Naive thymus-derived CD4-positive, alpha-beta T cell (primary cell): Measurements from ENCODE around the gene ARHGAP4. TPM values are rescaled to one million over a fixed set of nuclear protein-coding genes. Genes with fewer than 3 reads are reported as not detected.

Experiments used
- ATAC-seq: fragments of 150-1000 bp; cut with Tn5 transposase; 2 replicates; pipeline ENCODE4 v1.10.0; 2021; ENCODE audit warnings: mild to moderate bottlenecking, moderate library complexity
- CTCF ChIA-PET: fragments of 350-600 bp; sonication (Branson Sonifier 250); formaldehyde crosslinking; loops from one replicate; lab custom pipeline; 2021; ENCODE audit warnings: antibody characterized with exemption; lab: Charles Lee
- POLR2A ChIA-PET: fragments of 350-600 bp; sonication (Branson Sonifier 250); formaldehyde crosslinking; loops from one replicate; lab custom pipeline; 2021; ENCODE audit warnings: antibody characterized with exemption, inconsistent platforms; lab: Charles Lee
- DNase-seq, 9 donors: peaks; one replicate each; pipeline versions ENCODE4 v3.0.0 to v3.0.0-alpha.2; 2020 to 2022; ENCODE audit warnings: mixed read lengths in 1 of 9
- H3K27ac ChIP-seq: one replicate; pipeline ENCODE4 v1.7.0; 2013; ENCODE audit warnings: mild to moderate bottlenecking, low read depth, low read length, moderate library complexity
- H3K27me3 ChIP-seq, 2 donors: one replicate each; pipeline ENCODE4 v1.7.0; 2013; ENCODE audit warnings: low read length in 2 of 2, mild to moderate bottlenecking in 2 of 2, moderate library complexity in 2 of 2; ENCODE audit not compliant: control insufficient read depth in 2 of 2, insufficient read depth in 2 of 2
- H3K36me3 ChIP-seq, 3 experiments: 1 replicate in 2 of 3; 2 replicates in 1 of 3; pipeline ENCODE4 v1.7.0; 2013; ENCODE audit warnings: low read length in 3 of 3, mild to moderate bottlenecking in 3 of 3, moderate library complexity in 1 of 3; ENCODE audit not compliant: insufficient read depth in 3 of 3, control insufficient read depth in 2 of 3
- H3K4me1 ChIP-seq, 2 donors: one replicate each; pipeline ENCODE4 v1.7.0; 2013; ENCODE audit warnings: low read length in 2 of 2, mild to moderate bottlenecking in 2 of 2, moderate library complexity in 1 of 2; ENCODE audit not compliant: control insufficient read depth in 2 of 2, insufficient read depth in 2 of 2
- H3K4me3 ChIP-seq: 2 replicates; pipeline ENCODE4 v1.7.0; 2013; ENCODE audit warnings: mild to moderate bottlenecking, low read length
- H3K9me3 ChIP-seq, 3 experiments: 1 replicate in 2 of 3; 2 replicates in 1 of 3; pipeline ENCODE4 v1.7.0; 2013; ENCODE audit warnings: low read length in 3 of 3; ENCODE audit not compliant: control insufficient read depth in 2 of 3
- H3K27ac Mint-ChIP-seq, 9 donors: one replicate each; pipeline ENCODE4 v1.8.0; 2020 to 2022; ENCODE audit warnings: mixed read lengths in 9 of 9, mild to moderate bottlenecking in 8 of 9, moderate library complexity in 5 of 9, inconsistent platforms in 2 of 9
- H3K27me3 Mint-ChIP-seq, 5 donors: one replicate each; pipeline ENCODE4 v1.8.0; 2021 to 2022; ENCODE audit warnings: mixed read lengths in 5 of 5, mild to moderate bottlenecking in 1 of 5
- H3K36me3 Mint-ChIP-seq, 5 donors: one replicate each; pipeline ENCODE4 v1.8.0; 2020 to 2022; ENCODE audit warnings: mixed read lengths in 5 of 5, mild to moderate bottlenecking in 3 of 5, inconsistent platforms in 1 of 5
- H3K4me1 Mint-ChIP-seq, 7 donors: one replicate each; pipeline ENCODE4 v1.8.0; 2020 to 2022; ENCODE audit warnings: mixed read lengths in 7 of 7, mild to moderate bottlenecking in 3 of 7, inconsistent platforms in 1 of 7
- H3K4me3 Mint-ChIP-seq, 10 donors: one replicate each; pipeline ENCODE4 v1.8.0; 2020 to 2022; ENCODE audit warnings: mild to moderate bottlenecking in 10 of 10, mixed read lengths in 10 of 10, moderate library complexity in 6 of 10, inconsistent platforms in 2 of 10
- H3K9me3 Mint-ChIP-seq, 11 donors: one replicate each; pipeline ENCODE4 v1.8.0; 2020 to 2022; ENCODE audit warnings: mixed read lengths in 11 of 11, mild to moderate bottlenecking in 4 of 11, inconsistent platforms in 1 of 11, moderate library complexity in 1 of 11
- intact Hi-C, 2 donors: fragments of 100-400 bp; cut with micrococcal nuclease; formaldehyde crosslinking; loops; one replicate each; pipeline ENCODE4 v1.15.1; 2023
- polyA plus RNA-seq, 2 donors: library from polyadenylated mRNA; unstranded; fragments of 300-500 nt; fragmentation: Illumina TruSeq; gene quantifications; one replicate each; pipeline ENCODE4 v1.2.3, GENCODE V29; 2021
- total RNA-seq, 6 experiments: library from RNA in 5 of 6; stranded (reverse) in 5 of 6; gene quantifications; 1 replicate in 5 of 6; 2 replicates in 1 of 6; pipeline ENCODE4 v1.2.3 and lab custom pipeline; 2021 to 2026

ARHGAP4 gene
- total and polyA plus RNA-seq, 7 experiments from 2014 or later = 82.5 to 439 (median 341) TPM

DNA sequence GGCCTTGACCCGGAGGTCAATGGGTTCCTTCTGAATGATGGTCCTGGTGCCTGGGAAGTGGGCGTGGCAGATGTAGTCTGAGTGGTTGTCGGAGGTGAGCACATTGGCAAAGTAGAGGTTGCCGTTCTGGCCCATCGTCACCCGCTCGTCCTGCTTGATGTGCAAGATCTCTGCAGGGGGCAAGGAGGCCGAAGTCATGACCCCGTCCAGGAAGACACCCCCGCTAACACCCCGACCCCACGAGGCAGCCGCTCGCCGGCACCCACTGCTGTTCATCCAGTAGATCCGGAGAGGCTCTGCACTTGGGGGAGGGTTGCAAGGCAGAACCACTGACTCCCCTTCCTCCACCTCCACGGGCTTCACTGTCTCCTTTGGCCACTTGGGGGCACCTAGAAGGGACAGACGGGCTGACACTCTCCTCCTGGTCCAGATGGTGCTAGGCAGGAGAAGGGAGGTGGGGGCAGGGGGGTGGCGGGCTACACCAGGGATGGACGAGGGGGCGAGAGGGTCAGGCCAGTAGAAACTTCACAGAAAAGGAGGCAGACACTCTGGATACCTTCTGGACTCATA, 55.2 kb downstream of the ARHGAP4 start:
- no peaks in the 10 kb centered on the region for H3K9me3 Mint-ChIP-seq
- peaks cover 0 to 8% (median 0%) of the 10 kb centered on the region in 7 donors for H3K4me1 Mint-ChIP-seq
- Histone ChIP-seq H3K9me3 (no peaks in the 10 kb centered on the region), H3K27ac (no peak overlapping the region), H3K36me3 (no peaks in the 10 kb centered on the region), H3K4me1 (no peaks in the 10 kb centered on the region), H3K27me3 (no peaks in the 10 kb centered on the region), H3K4me3 (no peak overlapping the region)
- DNase-seq = no peak
- POLR2A ChIA-PET = no interaction called here
- no peak overlapping the region for H3K4me3 Mint-ChIP-seq
- ATAC-seq = no peak
- peaks cover 0 to 11% (median 4%) of the 10 kb centered on the region in 5 donors for H3K27me3 Mint-ChIP-seq
- CTCF ChIA-PET = no interaction called here
- intact Hi-C loops = no loop called here
- H3K27ac Mint-ChIP-seq = no peak overlapping the region
- no peaks in the 10 kb centered on the region for H3K36me3 Mint-ChIP-seq

DNA sequence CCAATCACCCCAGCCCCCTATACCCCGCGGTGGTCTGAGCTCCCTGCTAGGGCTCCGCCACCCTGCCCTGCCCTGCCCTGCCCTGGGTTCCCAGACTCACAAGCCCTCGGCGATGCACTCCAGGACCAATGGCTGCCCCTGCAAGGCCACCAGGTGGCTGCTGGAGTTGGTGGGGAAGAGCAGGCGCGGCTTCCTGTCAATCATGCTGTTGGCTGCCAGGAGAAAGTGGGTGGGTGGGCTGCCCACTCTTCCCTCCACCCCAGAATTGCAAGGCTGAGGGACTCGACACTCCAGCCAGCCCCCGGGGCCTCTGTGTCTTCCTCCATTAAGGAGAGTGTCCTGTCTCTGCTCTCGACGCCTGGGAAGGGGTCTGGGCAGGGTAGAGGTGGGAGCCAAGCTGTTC, 55.8 kb downstream of the ARHGAP4 start:
- Histone ChIP-seq H3K9me3 (no peaks in the 10 kb centered on the region), H3K4me1 (no peaks in the 10 kb centered on the region), H3K36me3 (no peaks in the 10 kb centered on the region), H3K4me3 (no peak overlapping the region), H3K27me3 (no peaks in the 10 kb centered on the region), H3K27ac (no peak overlapping the region)
- Mint-ChIP-seq H3K4me3 (no peak overlapping the region), H3K36me3 (no peaks in the 10 kb centered on the region), H3K9me3 (no peaks in the 10 kb centered on the region), H3K27ac (no peak overlapping the region), H3K4me1 (peaks cover 0 to 8% (median 0%) of the 10 kb centered on the region in 7 donors), H3K27me3 (peaks cover 0 to 11% (median 4%) of the 10 kb centered on the region in 5 donors)
- intact Hi-C loops = no loop called here
- CTCF ChIA-PET = no interaction called here
- POLR2A ChIA-PET = no interaction called here
- ATAC-seq (no peak), DNase-seq (no peak)

DNA sequence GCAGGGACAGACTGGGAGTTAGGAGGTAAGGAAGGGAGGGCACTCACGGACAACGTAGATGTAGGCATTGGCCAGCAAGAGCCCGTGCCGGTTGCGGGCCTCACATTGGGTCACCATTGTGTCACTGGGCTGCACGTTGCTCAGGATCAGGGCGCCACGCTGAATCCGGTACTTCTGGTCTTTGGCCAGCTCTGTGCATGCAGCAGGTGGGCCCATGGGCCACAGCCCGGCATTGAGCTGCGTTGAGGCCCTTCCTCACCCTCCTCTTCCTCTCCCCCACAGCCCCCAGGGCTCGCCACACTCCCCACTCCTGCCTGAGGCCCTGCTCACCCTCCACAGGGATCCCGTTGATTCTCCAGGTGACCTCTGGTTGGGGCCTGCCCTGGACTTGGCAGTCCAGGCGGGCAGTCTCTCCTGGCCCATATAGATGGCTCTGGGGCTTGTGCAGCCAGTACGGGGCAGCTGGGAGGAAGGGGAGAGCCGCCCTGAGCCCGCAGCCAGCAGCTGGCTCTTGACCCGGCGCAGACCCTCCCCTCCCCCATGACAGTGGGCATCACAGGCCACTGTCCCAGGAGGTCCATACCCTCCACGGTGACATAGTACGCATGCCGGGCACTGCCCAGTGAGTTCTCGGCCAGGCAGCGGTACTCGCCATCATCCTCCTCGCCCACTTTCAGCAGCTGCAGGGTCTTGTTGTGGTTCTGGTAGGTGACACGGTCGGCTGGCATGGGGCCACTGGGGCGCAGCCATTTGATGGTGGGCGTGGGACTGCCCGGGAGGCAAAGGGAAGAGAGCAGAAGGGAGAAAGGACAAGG, 56.4 kb downstream of the ARHGAP4 start:
- intact Hi-C loops = no loop called here
- no peak for ATAC-seq
- H3K36me3 Mint-ChIP-seq = no peaks in the 10 kb centered on the region

DNA sequence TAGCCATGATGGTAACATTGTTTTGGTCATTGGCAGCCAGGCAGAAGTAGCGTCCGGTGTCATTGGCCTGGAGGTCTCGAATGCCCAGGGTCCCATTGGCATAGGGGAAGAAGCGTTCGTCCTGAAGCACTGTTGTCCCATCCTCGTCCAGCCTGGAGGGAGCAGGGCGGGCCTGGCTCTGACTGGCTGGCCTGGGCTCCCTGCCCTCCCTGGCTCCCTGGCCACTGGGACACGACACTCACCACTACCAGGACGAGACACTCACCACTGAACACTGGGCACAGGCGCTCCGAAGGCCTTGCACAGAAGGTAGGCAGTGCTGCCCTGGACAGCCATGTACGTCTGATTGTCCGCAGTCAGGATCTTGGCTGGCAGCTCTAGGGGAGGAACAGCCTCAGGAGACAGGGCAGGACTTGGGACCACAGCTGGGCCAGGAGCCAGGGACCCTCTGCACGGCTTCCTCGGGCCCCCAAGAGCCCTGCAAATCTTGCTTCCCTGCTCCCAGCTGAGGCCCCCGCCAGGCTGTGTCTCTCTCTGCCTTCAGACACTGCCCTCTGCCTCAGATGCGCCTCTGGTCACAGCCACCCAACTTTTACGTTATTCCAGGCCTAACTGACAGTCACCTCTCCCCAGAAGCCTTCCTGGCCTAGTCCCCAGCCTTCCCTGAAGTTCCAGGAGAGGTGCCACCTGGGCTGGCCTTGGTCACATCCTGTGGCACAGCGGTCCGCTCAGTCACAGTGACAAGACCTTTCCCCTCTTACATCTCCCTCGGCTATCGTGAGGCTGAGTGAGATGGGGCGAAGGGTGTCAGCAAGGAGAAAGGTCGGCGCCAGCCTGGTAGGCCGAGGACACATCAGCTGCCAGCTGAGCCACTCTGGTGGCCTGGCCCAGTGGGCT, 57.2 kb downstream of the ARHGAP4 start:
- no peaks in the 10 kb centered on the region for H3K9me3 ChIP-seq
- H3K27me3 ChIP-seq = no peaks in the 10 kb centered on the region
- ChIA-PET POLR2A (no interaction called here), CTCF (no interaction called here)
- no peak for DNase-seq
- no peaks in the 10 kb centered on the region for H3K4me1 ChIP-seq
- no peak overlapping the region for H3K4me3 ChIP-seq
- no peak overlapping the region for H3K27ac Mint-ChIP-seq
- no peaks in the 10 kb centered on the region for H3K36me3 ChIP-seq
- H3K27ac ChIP-seq = no peak overlapping the region
- ATAC-seq = no peak
- intact Hi-C loops = no loop called here
- H3K9me3 Mint-ChIP-seq = no peaks in the 10 kb centered on the region
- peaks cover 0 to 6% (median 0%) of the 10 kb centered on the region in 5 donors for H3K27me3 Mint-ChIP-seq
- no peak overlapping the region for H3K4me3 Mint-ChIP-seq
- H3K4me1 Mint-ChIP-seq = peaks cover 0 to 2% (median 0%) of the 10 kb centered on the region in 7 donors
- no peaks in the 10 kb centered on the region for H3K36me3 Mint-ChIP-seq

More for the DNA sequence above, 56.4 kb downstream of the ARHGAP4 start:
- H3K27me3 ChIP-seq = no peaks in the 10 kb centered on the region
- POLR2A ChIA-PET = no interaction called here
- CTCF ChIA-PET = no interaction called here
- DNase-seq = no peak
- no peak overlapping the region for H3K4me3 ChIP-seq
- peaks cover 0 to 2% (median 0%) of the 10 kb centered on the region in 7 donors for H3K4me1 Mint-ChIP-seq
- H3K27ac ChIP-seq = no peak overlapping the region
- no peaks in the 10 kb centered on the region for H3K9me3 Mint-ChIP-seq
- H3K9me3 ChIP-seq = no peaks in the 10 kb centered on the region
- H3K4me1 ChIP-seq = no peaks in the 10 kb centered on the region
- no peaks in the 10 kb centered on the region for H3K36me3 ChIP-seq
- no peak overlapping the region for H3K4me3 Mint-ChIP-seq
- no peak overlapping the region for H3K27ac Mint-ChIP-seq
- peaks cover 0 to 7% (median 1%) of the 10 kb centered on the region in 5 donors for H3K27me3 Mint-ChIP-seq

DNA sequence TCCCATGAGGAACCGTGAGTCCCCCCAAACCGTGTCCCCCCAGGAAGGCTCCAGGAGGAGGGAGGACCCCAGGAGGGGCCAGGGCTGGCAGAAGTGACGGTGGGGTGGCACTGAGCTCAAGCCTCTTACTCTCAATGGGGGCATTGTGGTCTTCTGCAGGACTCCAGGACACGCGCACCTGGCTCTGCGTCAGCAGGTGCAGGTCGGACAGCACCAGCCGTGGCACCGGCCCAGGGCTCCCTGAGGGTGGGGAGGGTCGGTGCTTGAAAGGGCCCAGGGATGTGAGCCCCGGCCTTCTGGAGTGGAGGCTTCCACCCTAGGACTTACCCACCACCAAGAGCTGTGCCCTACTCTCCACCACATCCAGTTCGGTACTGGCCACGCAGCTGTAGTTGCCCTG, 58.4 kb downstream of the ARHGAP4 start:
- Histone ChIP-seq H3K4me1 (no peaks in the 10 kb centered on the region), H3K36me3 (no peaks in the 10 kb centered on the region), H3K4me3 (no peak overlapping the region), H3K27ac (no peak overlapping the region), H3K27me3 (no peaks in the 10 kb centered on the region), H3K9me3 (no peaks in the 10 kb centered on the region)
- Mint-ChIP-seq H3K27ac (no peak overlapping the region), H3K4me1 (peaks cover 0 to 2% (median 0%) of the 10 kb centered on the region in 7 donors), H3K36me3 (no peaks in the 10 kb centered on the region), H3K4me3 (no peak overlapping the region), H3K9me3 (no peaks in the 10 kb centered on the region), H3K27me3 (peaks cover 0 to 3% (median 0%) of the 10 kb centered on the region in 5 donors)
- POLR2A ChIA-PET = no interaction called here
- no peak for DNase-seq
- intact Hi-C loops = no loop called here
- ATAC-seq = no peak
- CTCF ChIA-PET = no interaction called here

DNA sequence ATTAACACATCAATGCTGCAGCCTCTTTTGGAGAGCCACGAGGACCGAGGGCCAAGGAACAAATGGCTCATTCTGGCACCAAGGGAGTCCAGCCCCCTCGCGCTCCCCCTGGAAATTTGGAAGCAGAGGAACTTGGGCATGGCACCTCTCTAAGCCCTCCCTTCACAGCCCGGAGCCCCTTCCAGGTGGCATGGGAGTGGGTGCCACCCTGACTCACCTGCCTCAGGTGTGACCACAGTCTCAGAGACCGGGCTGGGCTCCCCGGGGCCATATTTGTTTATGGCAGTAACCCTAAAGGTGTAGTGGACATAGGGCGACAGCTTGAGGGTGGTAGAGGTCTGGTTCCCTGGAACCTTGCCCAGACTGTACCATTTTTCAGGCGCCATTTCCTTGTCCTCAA, 58.9 kb downstream of the ARHGAP4 start:
- H3K27me3 Mint-ChIP-seq = peaks cover 0 to 2% (median 0%) of the 10 kb centered on the region in 5 donors
- H3K27ac Mint-ChIP-seq = no peak overlapping the region
- Histone ChIP-seq H3K27me3 (no peaks in the 10 kb centered on the region), H3K27ac (no peak overlapping the region), H3K4me3 (no peak overlapping the region), H3K36me3 (no peaks in the 10 kb centered on the region), H3K4me1 (no peaks in the 10 kb centered on the region), H3K9me3 (no peaks in the 10 kb centered on the region)
- DNase-seq (no peak), ATAC-seq (no peak)
- intact Hi-C loops = no loop called here
- H3K36me3 Mint-ChIP-seq = no peaks in the 10 kb centered on the region
- no peak overlapping the region for H3K4me3 Mint-ChIP-seq
- POLR2A ChIA-PET = no interaction called here
- no peaks in the 10 kb centered on the region for H3K4me1 Mint-ChIP-seq
- H3K9me3 Mint-ChIP-seq = no peaks in the 10 kb centered on the region
- CTCF ChIA-PET = no interaction called here
